Fibroblast of pulmonary artery (primary cell): ENCODE results near the gene KIFAP3.

ENCODE experiments used
- DNase-seq: peaks from one replicate; pipeline ENCODE4 v3.0.0-alpha.2; 2010; ENCODE audit warnings: low read depth
- H3K4me3 ChIP-seq: replicated peaks from 2 replicates; pipeline ENCODE4 v1.5.1; 2011; ENCODE audit warnings: low read depth, mild to moderate bottlenecking, control low read depth, low read length, moderate library complexity
- TF ChIP-seq, protein P1 (sequence below): IDR thresholded peaks from 2 replicates; pipeline ENCODE4 v1.5.1; 2011; ENCODE audit warnings: mild to moderate bottlenecking, control low read depth, low read length, inconsistent platforms; ENCODE audit errors: missing control alignments

The KIFAP3 gene

GRCh38 chr1:169889871-169890270 is 184.6 kb downstream of the KIFAP3 start:
- H3K4me3 ChIP-seq: no peak overlapping the region
- TF ChIP-seq, protein P1, sequence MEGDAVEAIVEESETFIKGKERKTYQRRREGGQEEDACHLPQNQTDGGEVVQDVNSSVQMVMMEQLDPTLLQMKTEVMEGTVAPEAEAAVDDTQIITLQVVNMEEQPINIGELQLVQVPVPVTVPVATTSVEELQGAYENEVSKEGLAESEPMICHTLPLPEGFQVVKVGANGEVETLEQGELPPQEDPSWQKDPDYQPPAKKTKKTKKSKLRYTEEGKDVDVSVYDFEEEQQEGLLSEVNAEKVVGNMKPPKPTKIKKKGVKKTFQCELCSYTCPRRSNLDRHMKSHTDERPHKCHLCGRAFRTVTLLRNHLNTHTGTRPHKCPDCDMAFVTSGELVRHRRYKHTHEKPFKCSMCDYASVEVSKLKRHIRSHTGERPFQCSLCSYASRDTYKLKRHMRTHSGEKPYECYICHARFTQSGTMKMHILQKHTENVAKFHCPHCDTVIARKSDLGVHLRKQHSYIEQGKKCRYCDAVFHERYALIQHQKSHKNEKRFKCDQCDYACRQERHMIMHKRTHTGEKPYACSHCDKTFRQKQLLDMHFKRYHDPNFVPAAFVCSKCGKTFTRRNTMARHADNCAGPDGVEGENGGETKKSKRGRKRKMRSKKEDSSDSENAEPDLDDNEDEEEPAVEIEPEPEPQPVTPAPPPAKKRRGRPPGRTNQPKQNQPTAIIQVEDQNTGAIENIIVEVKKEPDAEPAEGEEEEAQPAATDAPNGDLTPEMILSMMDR: no peak
- no peak for DNase-seq

DNA sequence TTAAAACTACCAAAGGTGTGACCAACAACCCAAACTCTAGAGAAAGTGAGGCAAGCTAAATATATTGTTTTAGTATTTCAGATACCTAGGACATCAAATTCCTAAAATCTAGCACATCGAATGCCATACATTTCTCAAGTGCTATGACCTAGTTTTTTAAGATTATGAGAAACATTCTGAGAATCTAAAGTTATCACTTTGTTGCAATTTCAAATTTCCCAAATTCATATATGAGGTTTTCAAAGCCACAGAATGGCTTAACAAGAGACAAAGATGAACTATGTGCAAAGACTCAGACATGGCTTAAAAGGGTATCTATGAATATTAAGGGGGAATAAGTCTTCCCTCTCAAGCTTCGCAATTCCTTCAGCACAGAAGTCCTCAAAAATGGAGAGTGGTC is 187.6 kb downstream of the KIFAP3 start:
- TF ChIP-seq, protein P1: no peak
- no peak for DNase-seq
- H3K4me3 ChIP-seq: no peak overlapping the region

- no peak overlapping the region for H3K4me3 ChIP-seq
- no peak for DNase-seq
- TF ChIP-seq, protein P1: no peak
These were observed 188.1 kb downstream of the KIFAP3 start for GRCh38 chr1:169886422-169886821.

GRCh38 chr1:169885207-169885606 is 189.3 kb downstream of the KIFAP3 start:
- H3K4me3 ChIP-seq: no peak overlapping the region
- TF ChIP-seq, protein P1: no peak
- no peak for DNase-seq

DNA sequence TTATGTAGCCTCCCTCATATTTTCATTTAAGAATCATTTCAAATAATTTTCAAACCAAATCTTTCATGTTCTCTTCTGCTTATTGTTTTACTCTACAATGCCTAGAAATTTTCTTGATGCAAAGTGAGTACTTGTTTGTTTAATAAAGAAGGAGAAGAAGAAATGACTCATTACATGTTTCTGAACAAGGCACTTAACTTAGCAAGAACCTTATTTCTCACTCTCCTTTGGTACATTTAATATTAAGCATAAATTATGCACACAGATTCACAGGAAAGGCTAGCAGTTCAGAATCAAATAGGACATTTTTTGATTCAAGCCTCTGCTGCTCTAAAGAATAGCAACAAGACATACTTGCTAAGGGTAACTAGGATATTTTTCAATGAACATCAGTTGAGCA is 189.9 kb downstream of the KIFAP3 start:
- DNase-seq: no peak
- TF ChIP-seq, protein P1: no peak
- no peak overlapping the region for H3K4me3 ChIP-seq

DNA sequence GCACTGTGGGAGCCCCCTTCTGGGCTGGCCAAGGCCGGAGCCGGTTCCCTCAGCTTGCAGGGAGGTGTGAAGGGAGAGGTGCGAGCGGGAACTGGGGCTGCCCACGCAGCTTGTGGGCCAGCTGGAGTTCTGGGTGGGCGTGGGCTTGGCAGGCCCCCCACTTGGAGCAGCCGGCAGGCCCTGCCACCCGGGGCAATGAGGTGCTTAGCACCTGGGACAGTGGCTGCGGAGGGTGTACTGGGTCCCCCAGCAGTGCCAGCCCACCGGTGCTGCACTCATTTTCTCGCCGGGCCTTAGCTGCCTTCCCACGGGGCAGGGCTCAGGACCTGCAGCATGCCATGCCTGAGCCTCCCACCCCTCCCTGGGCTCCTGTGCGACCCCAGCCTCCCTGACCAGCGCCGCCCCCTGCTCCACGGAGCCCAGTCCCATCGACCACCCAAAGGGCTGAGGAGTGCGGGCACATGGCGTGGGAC is 192.4 kb downstream of the KIFAP3 start:
- TF ChIP-seq, protein P1: no peak
- no peak for DNase-seq
- no peak overlapping the region for H3K4me3 ChIP-seq

GRCh38 chr1:169879034-169879840 is 195.3 kb downstream of the KIFAP3 start:
- H3K4me3 ChIP-seq: no peak overlapping the region
- DNase-seq: no peak
- TF ChIP-seq, protein P1: no peak
